Measurements from ENCODE around the gene GLUL.
"Not testable (repeated sequence)": the region's sequence is repeated elsewhere in the genome, so short reads cannot be mapped to it uniquely, and the experiment has no call there.

GLUL gene

GRCh38 chr1:182347019-182347418 is 44.6 kb downstream of the GLUL start:
- no peak for TF ChIP-seq FOXK2 (IDR thresholded peaks at IDR 0.05)
- no peak for TF ChIP-seq FOXM1 (IDR thresholded peaks at IDR 0.05; ENCODE audit: borderline replicate concordance)
- TF ChIP-seq FOXA1 (IDR thresholded peaks at IDR 0.05), result no peak
- TF ChIP-seq NFRKB (IDR thresholded peaks at IDR 0.05), result no peak
- TF ChIP-seq BHLHE40 (IDR thresholded peaks at IDR 0.05; ENCODE audit: borderline replicate concordance), result no peak
- no peak for TF ChIP-seq HDGF (IDR thresholded peaks at IDR 0.05; ENCODE audit: borderline replicate concordance)
- no peak for TF ChIP-seq CTBP1 (IDR thresholded peaks at IDR 0.05; ENCODE audit: borderline replicate concordance)
- TF ChIP-seq SP1 (IDR thresholded peaks at IDR 0.05), result no peak
- TF ChIP-seq ZNF384 (IDR thresholded peaks at IDR 0.05), result no peak
- POLR2A ChIA-PET, result no interaction called here
- CTCF ChIA-PET, result no interaction called here
- no peak for DNase-seq (ENCODE audit: extremely low spot score)

- TF ChIP-seq ZNF384 (IDR thresholded peaks at IDR 0.05) (no peak), ELF4 (IDR thresholded peaks at IDR 0.05) (no peak), SP1 (IDR thresholded peaks at IDR 0.05) (no peak), NFRKB (IDR thresholded peaks at IDR 0.05) (no peak), ARNT (IDR thresholded peaks at IDR 0.05) (no peak), HDGF (IDR thresholded peaks at IDR 0.05; ENCODE audit: borderline replicate concordance) (no peak), L3MBTL2 (conservative IDR thresholded peaks at IDR 0.05) (no peak)
- TF ChIP-seq, protein P1, sequence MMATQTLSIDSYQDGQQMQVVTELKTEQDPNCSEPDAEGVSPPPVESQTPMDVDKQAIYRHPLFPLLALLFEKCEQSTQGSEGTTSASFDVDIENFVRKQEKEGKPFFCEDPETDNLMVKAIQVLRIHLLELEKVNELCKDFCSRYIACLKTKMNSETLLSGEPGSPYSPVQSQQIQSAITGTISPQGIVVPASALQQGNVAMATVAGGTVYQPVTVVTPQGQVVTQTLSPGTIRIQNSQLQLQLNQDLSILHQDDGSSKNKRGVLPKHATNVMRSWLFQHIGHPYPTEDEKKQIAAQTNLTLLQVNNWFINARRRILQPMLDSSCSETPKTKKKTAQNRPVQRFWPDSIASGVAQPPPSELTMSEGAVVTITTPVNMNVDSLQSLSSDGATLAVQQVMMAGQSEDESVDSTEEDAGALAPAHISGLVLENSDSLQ (IDR thresholded peaks at IDR 0.05), result no peak
- ChIA-PET CTCF (no interaction called here), POLR2A (no interaction called here)
- DNase-seq (ENCODE audit: extremely low spot score), result no peak
These were observed 51.1 kb downstream of the GLUL start for GRCh38 chr1:182340233-182341058.

GRCh38 chr1:182339684-182340083 is 51.9 kb downstream of the GLUL start:
- TF ChIP-seq ZNF384 (IDR thresholded peaks at IDR 0.05) (no peak), CTBP1 (IDR thresholded peaks at IDR 0.05; ENCODE audit: borderline replicate concordance) (no peak)
- DNase-seq (ENCODE audit: extremely low spot score), result no peak
- CTCF ChIA-PET, result no interaction called here
- POLR2A ChIA-PET, result no interaction called here

DNA sequence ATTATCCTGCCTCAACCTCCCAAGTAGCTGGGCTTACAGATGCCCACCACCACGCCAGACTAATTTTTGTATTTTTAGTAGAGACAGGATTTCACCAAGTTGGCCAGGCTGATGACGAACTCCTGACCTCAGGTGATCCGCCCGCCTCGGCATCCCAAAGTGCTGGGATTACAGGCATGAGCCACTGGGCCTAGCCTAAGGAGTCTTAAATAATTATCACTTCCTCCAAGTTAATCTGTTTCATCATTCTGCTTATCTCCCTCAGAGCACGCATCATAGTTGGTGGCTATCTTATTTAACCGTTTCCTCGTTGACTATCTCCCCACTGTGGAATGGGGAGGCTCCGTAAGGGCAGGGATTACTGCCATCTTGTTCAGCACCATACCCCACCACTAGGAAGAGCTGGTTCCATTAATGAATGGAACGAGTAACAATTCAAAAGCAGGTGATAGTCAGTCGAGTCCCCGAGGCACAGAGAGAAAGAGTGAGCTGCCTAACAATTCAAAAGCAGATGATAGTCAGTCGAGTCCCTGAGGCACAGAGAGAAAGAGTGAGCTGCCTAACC is 52.7 kb downstream of the GLUL start:
- TF ChIP-seq LEF1 (IDR thresholded peaks at IDR 0.05; ENCODE audit: borderline replicate concordance), result no peak
- TF ChIP-seq, protein P1 (IDR thresholded peaks at IDR 0.05), result no peak
- TF ChIP-seq BHLHE40 (IDR thresholded peaks at IDR 0.05; ENCODE audit: borderline replicate concordance), result no peak
- CTCF ChIA-PET, result no interaction called here
- POLR2A ChIA-PET, result no interaction called here
- no peak for DNase-seq (ENCODE audit: extremely low spot score)

- DNase-seq (ENCODE audit: extremely low spot score), result no peak
- TF ChIP-seq ZNF384 (IDR thresholded peaks at IDR 0.05) (no peak), CTBP1 (IDR thresholded peaks at IDR 0.05; ENCODE audit: borderline replicate concordance) (no peak), LEF1 (IDR thresholded peaks at IDR 0.05; ENCODE audit: borderline replicate concordance) (no peak), NFRKB (IDR thresholded peaks at IDR 0.05) (no peak), ELF4 (IDR thresholded peaks at IDR 0.05) (no peak), FOXM1 (IDR thresholded peaks at IDR 0.05; ENCODE audit: borderline replicate concordance) (no peak)
- TF ChIP-seq, protein P1 (IDR thresholded peaks at IDR 0.05), result no peak
- CTCF ChIA-PET, result interaction anchor here (0.6 kb wide), 1 partner anchor 48 kb away, joined by 4 read pairs; no protein-coding TSS in a partner anchor
- POLR2A ChIA-PET, result no interaction called here
These were observed 53.6 kb downstream of the GLUL start for GRCh38 chr1:182337736-182338571.

DNA sequence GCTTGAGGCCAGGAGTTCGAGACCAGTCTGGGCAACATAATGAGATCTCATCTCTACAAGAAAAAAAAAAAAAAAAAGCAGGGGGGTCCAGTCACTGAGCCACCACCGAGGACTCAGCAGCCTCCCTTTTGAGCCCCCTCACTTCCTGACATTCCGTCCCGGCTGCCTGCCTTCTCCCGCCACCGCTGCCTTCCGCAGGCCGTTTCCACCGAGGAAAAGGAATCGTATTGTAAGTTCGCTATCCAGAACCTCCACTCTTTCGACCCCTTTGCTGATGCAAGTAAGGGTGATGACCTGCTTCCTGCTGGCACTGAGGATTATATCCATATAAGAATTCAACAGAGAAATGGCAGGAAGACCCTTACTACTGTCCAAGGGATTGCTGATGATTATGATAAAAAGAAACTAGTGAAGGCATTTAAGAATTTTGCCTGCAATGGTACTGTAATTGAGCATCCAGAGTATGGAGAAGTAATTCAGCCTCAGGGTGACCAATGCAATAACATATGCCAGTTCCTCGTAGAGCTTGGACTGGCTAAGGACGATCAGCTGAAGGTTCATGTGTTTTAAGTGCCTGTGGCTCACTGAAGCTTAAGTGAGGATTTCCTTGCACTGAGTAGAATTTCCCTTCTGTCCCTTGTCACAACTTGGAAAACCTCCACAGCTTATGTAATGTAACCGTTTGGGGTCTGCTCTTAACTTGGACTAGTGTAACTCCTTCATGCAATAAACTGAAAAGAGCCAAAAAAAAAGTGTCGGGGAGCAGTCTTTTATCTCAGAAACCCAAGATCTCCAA is 55.6 kb downstream of the GLUL start:
- POLR2A ChIA-PET, result no interaction called here
- CTCF ChIA-PET, result no interaction called here
- no peak for DNase-seq (ENCODE audit: extremely low spot score)
- TF ChIP-seq L3MBTL2 (conservative IDR thresholded peaks at IDR 0.05) (no peak), LEF1 (IDR thresholded peaks at IDR 0.05; ENCODE audit: borderline replicate concordance) (no peak), FOXK2 (IDR thresholded peaks at IDR 0.05) (no peak), TARDBP (IDR thresholded peaks at IDR 0.05) (no peak), ZNF384 (IDR thresholded peaks at IDR 0.05) (no peak), SUZ12 (IDR thresholded peaks at IDR 0.05) (no peak), HDGF (IDR thresholded peaks at IDR 0.05; ENCODE audit: borderline replicate concordance) (no peak), FOXA1 (IDR thresholded peaks at IDR 0.05) (no peak), FOXM1 (IDR thresholded peaks at IDR 0.05; ENCODE audit: borderline replicate concordance) (no peak), ARNT (IDR thresholded peaks at IDR 0.05) (no peak), NFRKB (IDR thresholded peaks at IDR 0.05) (no peak), BHLHE40 (IDR thresholded peaks at IDR 0.05; ENCODE audit: borderline replicate concordance) (no peak), CTBP1 (IDR thresholded peaks at IDR 0.05; ENCODE audit: borderline replicate concordance) (no peak), ELF4 (IDR thresholded peaks at IDR 0.05) (no peak), SP1 (IDR thresholded peaks at IDR 0.05) (no peak)
- TF ChIP-seq, protein P1 (IDR thresholded peaks at IDR 0.05), result no peak

GRCh38 chr1:182333071-182333571 is 58.5 kb downstream of the GLUL start:
- POLR2A ChIA-PET; CTCF ChIA-PET; DNase-seq (ENCODE audit: extremely low spot score): not testable (repeated sequence)
